IMR-90 (cell line): ENCODE measurements around the gene FAM53B.

Source experiments
- BHLHE40 ChIP-seq: fragments of 150-350 bp; IDR thresholded peaks from 2 replicates; pipeline ENCODE4 v1.6.1; 2016; ENCODE audit warnings: mild to moderate bottlenecking, low read depth, low read length
- CHD1 ChIP-seq: IDR thresholded peaks from 2 replicates; pipeline ENCODE4 v1.6.1; 2012; ENCODE audit warnings: low read depth, low read length, improper control_type of control experiment
- MAFK ChIP-seq: IDR thresholded peaks from 2 replicates; pipeline ENCODE4 v1.6.1; 2012; ENCODE audit warnings: low read depth, low read length, improper control_type of control experiment
- MXI1 ChIP-seq: IDR thresholded peaks from 2 replicates; pipeline ENCODE4 v1.6.1; 2012; ENCODE audit warnings: low read depth, mild to moderate bottlenecking, low read length, moderate library complexity, borderline replicate concordance
- POLR2A ChIP-seq: IDR thresholded peaks from 2 replicates; pipeline ENCODE4 v1.6.1; 2012; ENCODE audit warnings: mild to moderate bottlenecking, low read depth, low read length
- RAD21 ChIP-seq: IDR thresholded peaks from 2 replicates; pipeline ENCODE4 v1.6.1; 2012; ENCODE audit warnings: low read length, improper control_type of control experiment
- RFX5 ChIP-seq: IDR thresholded peaks from 2 replicates; pipeline ENCODE4 v1.8.0; 2012; ENCODE audit warnings: low read depth, mild to moderate bottlenecking, low read length, moderate library complexity
- SMC3 ChIP-seq: fragments of 150-350 bp; IDR thresholded peaks from 2 replicates; pipeline ENCODE4 v1.6.1; 2016; ENCODE audit warnings: low read depth, mild to moderate bottlenecking, antibody characterized with exemption, low read length, moderate library complexity
- TF ChIP-seq, protein P1 (sequence below): conservative IDR thresholded peaks from 2 replicates; pipeline ENCODE4 v1.5.1; 2012; ENCODE audit warnings: mild to moderate bottlenecking, low read depth, low read length, improper control_type of control experiment

DNA sequence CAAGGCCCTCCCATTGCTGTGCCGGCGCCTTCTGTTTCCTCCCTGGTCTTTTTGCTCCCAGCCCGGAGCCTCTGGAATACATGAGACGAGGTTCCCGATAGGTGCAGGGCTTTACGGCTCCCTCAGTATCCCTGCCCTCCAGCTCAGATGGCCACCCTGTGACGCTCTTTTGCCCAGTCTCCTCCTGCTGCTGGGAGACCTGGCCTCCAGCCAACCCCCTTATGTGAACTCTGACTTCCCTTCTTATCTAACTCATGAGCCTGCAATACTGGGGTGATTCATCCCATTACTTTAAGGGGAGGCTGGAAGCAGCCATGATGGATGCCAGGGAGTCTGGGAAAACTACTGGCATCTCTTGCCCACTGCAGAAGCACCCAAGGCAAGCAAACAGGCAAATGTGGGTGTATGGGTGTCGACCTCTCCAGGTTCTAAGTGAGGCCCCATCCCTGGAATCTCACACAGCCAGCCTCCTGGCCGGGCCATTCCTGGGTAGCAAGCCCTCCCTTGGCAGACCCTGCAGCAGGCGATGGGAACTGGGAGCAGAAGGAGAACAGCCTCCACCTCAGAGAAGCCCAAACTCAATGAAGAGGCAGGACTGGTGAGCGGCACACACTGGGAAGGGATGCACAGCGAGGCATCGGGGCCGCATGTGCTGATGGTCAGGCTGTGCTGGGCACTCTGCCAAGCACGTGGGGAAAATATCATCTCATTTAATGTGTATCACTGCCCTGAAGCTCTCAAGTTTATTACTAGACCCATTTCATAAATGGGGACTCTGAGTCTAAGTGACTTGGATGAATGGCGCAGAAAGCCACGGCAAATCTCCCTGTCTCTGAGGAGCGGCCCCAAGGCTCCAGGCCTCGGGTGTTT is 97.5 kb downstream of the FAM53B start:
- TF ChIP-seq BHLHE40 (no peak), POLR2A (no peak), RAD21 (no peak), SMC3 (no peak), MAFK (no peak), MXI1 (no peak), RFX5 (no peak), CHD1 (no peak)
- TF ChIP-seq, protein P1, sequence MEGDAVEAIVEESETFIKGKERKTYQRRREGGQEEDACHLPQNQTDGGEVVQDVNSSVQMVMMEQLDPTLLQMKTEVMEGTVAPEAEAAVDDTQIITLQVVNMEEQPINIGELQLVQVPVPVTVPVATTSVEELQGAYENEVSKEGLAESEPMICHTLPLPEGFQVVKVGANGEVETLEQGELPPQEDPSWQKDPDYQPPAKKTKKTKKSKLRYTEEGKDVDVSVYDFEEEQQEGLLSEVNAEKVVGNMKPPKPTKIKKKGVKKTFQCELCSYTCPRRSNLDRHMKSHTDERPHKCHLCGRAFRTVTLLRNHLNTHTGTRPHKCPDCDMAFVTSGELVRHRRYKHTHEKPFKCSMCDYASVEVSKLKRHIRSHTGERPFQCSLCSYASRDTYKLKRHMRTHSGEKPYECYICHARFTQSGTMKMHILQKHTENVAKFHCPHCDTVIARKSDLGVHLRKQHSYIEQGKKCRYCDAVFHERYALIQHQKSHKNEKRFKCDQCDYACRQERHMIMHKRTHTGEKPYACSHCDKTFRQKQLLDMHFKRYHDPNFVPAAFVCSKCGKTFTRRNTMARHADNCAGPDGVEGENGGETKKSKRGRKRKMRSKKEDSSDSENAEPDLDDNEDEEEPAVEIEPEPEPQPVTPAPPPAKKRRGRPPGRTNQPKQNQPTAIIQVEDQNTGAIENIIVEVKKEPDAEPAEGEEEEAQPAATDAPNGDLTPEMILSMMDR, result no peak
